A375 (cell line): ENCODE results near the gene DEFB115. TPM values are rescaled to one million over a fixed set of nuclear protein-coding genes. Genes with fewer than 3 reads are reported as not detected.

Experiments
- total RNA-seq: library from RNA; depleted of rRNA; stranded (reverse); fragments of >200 nt; shearing (Covaris generic); gene quantifications from 2 replicates; pipeline ENCODE4 v1.2.3, GENCODE V29; 2014; rRNA removed

DEFB115 gene
- total RNA-seq, result not detected in 2 replicates

GRCh38 chr20:31257364-31257763, at the start of gene DEFB115:
DEFB115 (plus strand) TSS chr20:31257664; CDS start chr20:31257664, 0 bp downstream.

GRCh38 chr20:31308535-31309162, 51.2 kb downstream of the DEFB115 start, which contains the start of gene DEFB116:
DEFB116 (minus strand) TSS chr20:31308585; CDS start chr20:31308585, 0 bp downstream.

Other genes with a start within 250 kb of the DEFB115 start
- gene DEFB116, start 50.9 kb downstream of the DEFB115 start, total RNA-seq, result not detected in 2 replicates
- gene DEFB118, start 110.9 kb downstream of the DEFB115 start, total RNA-seq, result not detected in 2 replicates
- not detected in 2 replicates for gene DEFB119, start 132.9 kb downstream of the DEFB115 start, total RNA-seq
- not detected in 2 replicates for gene DEFB121, start 148.6 kb downstream of the DEFB115 start, total RNA-seq
- gene DEFB123, start 183.0 kb downstream of the DEFB115 start, total RNA-seq, result not detected in 2 replicates
- not detected in 2 replicates for gene DEFB124, start 217.5 kb downstream of the DEFB115 start, total RNA-seq
- 0.23 and 1.5 TPM in 2 replicates for gene REM1, start 217.6 kb downstream of the DEFB115 start, total RNA-seq